SU-DHL-6 (cell line): ENCODE results near the gene TXNRD3.

Experiments used
- H2AFZ ChIP-seq: fragments of 200-600 bp; sonication (generic); 2 replicates; pipeline ENCODE4 v1.6.1; 2014; ENCODE audit warnings: low read depth, mild to moderate bottlenecking, moderate library complexity, mixed read lengths, antibody characterized with exemption, low read length; ENCODE audit not compliant: severe bottlenecking
- H3F3A ChIP-seq: fragments of 200-600 bp; shearing (Covaris generic); 2 replicates; pipeline ENCODE4 v1.6.0; 2016; ENCODE audit warnings: antibody characterized with exemption, mild to moderate bottlenecking; ENCODE audit not compliant: insufficient read depth
- H3K27ac ChIP-seq: fragments of 200-600 bp; sonication (generic); 2 replicates; pipeline ENCODE4 v1.5.1; 2016; ENCODE audit warnings: low read depth, mild to moderate bottlenecking, low read length, moderate library complexity, mixed read lengths
- H3K27me3 ChIP-seq: fragments of 200-600 bp; sonication (generic), shearing (Covaris generic); 2 replicates; pipeline ENCODE4 v1.6.0; 2014; ENCODE audit warnings: mild to moderate bottlenecking, low read length
- H3K36me3 ChIP-seq: fragments of 200-600 bp; sonication (generic); 2 replicates; pipeline ENCODE4 v1.6.1; 2014; ENCODE audit warnings: mild to moderate bottlenecking, low read length, mixed read lengths
- H3K4me2 ChIP-seq: fragments of 300-600, 200-600 bp; shearing (Covaris generic), sonication (generic); 2 replicates; pipeline ENCODE4 v1.6.0; 2014; ENCODE audit warnings: low read length, low read depth, mild to moderate bottlenecking; ENCODE audit not compliant: poor library complexity, severe bottlenecking
- H3K4me3 ChIP-seq: fragments of 200-600 bp; sonication (generic); 2 replicates; pipeline ENCODE4 v1.5.1; 2014; ENCODE audit warnings: antibody characterized with exemption, low read length, mild to moderate bottlenecking, mixed read lengths; ENCODE audit not compliant: insufficient read depth, poor library complexity, severe bottlenecking
- H3K79me2 ChIP-seq: fragments of 200-600 bp; sonication (generic); 2 replicates; pipeline ENCODE4 v1.6.1; 2014; ENCODE audit warnings: mild to moderate bottlenecking, low read length, moderate library complexity; ENCODE audit not compliant: insufficient read depth
- H3K9ac ChIP-seq: fragments of 200-600 bp; sonication (generic); 2 replicates; pipeline ENCODE4 v1.7.0; 2014; ENCODE audit warnings: mild to moderate bottlenecking, low read length
- H3K9me2 ChIP-seq: fragments of 200-600 bp; sonication (generic); replicated peaks from 2 replicates; pipeline ENCODE4 v1.6.1; 2014; ENCODE audit warnings: low read length; ENCODE audit not compliant: insufficient read depth
- H3K9me3 ChIP-seq: fragments of 200-600 bp; sonication (generic); 2 replicates; pipeline ENCODE4 v1.6.1; 2014; ENCODE audit warnings: low read length, mixed read lengths; ENCODE audit not compliant: insufficient read depth
- H4K20me1 ChIP-seq: fragments of 200-600 bp; sonication (generic); 2 replicates; pipeline ENCODE4 v1.6.1; 2014; ENCODE audit warnings: low read depth, mild to moderate bottlenecking, antibody characterized with exemption, low read length, moderate library complexity, mixed read lengths
- EZH2phosphoT487 ChIP-seq: fragments of 200-600 bp; sonication (generic), shearing (Covaris generic); conservative IDR thresholded peaks from 2 replicates; pipeline ENCODE4 v1.6.1; 2018; ENCODE audit warnings: mild to moderate bottlenecking, antibody characterized with exemption, low read length, moderate library complexity, mixed read lengths
- TF ChIP-seq, protein P1 (sequence below): fragments of 200-600 bp; sonication (generic); IDR thresholded peaks from one replicate; pipeline ENCODE4 v1.5.1; 2017; ENCODE audit warnings: antibody characterized with exemption, mild to moderate bottlenecking, low read length, moderate library complexity; ENCODE audit not compliant: insufficient read depth, poor library complexity, severe bottlenecking

The TXNRD3 gene

DNA sequence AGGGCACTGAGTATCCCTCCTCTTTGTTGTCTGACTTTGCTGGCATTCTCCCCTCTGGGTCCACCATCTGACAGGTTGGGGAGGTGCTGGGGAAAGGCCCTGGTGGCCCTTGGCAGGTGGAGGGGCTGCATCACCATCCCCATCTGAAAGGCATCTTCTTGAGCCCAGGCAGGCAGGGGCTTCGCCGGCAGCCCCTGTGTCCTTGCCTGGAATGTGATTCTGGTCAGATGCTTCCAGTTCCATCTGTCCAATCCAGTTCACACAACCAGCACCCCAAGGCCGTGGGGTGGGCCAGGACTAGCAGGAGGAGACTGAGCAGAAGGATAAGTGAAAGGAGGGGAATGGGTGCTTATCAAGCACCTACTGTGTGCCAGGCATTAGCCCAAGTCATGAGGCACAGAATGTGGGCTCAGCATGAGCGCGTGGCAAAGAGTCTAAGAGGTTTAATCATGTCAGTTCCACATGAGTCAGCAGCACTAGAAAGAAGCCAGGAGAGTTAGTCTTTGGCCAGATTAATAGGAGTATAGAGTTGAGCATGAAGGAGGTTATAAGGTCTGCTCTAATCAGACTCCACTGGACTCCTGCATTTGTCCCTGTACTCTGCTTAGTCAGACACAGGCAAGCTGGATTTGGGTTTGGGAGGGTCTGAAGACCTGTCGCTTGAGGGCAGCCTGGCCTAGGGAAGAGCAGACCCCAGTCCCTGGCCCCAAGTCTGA lies 10.5 kb upstream of the TXNRD3 start:
- H3K4me2 ChIP-seq, result no peak overlapping the region

DNA sequence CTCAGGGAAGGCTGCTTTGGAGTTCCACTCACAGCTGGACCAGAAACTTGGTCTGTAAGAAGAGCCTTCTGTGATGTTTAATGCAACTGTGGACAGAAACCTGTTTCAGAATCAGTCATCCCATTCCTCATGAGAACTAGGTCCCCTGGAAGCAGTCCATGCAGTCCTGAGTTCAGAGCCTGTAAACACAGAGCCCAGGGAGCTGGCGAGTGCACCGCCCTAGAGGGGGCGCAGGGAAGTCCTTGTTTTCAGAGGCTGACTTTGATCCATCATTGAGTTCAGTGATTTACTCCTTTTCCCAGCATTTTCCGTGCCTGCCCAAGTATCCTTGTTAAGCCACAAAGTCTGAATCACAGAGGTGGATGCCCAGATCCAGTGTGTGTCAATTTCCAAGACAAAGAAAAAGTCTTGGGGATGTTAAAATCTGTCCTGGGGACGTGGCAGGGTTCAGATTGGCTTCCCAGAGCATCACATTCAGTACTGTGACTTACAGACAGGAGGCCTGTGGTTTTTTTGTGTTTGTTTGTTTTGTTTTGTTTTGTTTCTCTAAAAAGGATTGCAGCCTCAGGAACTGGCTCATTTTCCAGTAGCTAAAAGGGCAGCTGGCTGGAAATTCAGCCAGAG lies 9.8 kb upstream of the TXNRD3 start:
- H3K9me3 ChIP-seq, result peaks cover 9% of the 10 kb centered on the region; the same call in 1 of the 2 replicates
- TF ChIP-seq, protein P1, sequence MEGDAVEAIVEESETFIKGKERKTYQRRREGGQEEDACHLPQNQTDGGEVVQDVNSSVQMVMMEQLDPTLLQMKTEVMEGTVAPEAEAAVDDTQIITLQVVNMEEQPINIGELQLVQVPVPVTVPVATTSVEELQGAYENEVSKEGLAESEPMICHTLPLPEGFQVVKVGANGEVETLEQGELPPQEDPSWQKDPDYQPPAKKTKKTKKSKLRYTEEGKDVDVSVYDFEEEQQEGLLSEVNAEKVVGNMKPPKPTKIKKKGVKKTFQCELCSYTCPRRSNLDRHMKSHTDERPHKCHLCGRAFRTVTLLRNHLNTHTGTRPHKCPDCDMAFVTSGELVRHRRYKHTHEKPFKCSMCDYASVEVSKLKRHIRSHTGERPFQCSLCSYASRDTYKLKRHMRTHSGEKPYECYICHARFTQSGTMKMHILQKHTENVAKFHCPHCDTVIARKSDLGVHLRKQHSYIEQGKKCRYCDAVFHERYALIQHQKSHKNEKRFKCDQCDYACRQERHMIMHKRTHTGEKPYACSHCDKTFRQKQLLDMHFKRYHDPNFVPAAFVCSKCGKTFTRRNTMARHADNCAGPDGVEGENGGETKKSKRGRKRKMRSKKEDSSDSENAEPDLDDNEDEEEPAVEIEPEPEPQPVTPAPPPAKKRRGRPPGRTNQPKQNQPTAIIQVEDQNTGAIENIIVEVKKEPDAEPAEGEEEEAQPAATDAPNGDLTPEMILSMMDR, result no peak
- TF ChIP-seq EZH2phosphoT487, result no peak
- no peak overlapping the region for H2AFZ ChIP-seq
- H3K27me3 ChIP-seq, result no peaks in the 10 kb centered on the region
- no peak overlapping the region for H3K27ac ChIP-seq
- H3K4me2 ChIP-seq, result no peak overlapping the region
- no peaks in the 10 kb centered on the region for H4K20me1 ChIP-seq
- no peak overlapping the region for H3K9ac ChIP-seq
- H3K4me3 ChIP-seq, result no peak overlapping the region
- no peaks in the 10 kb centered on the region for H3K36me3 ChIP-seq
- H3F3A ChIP-seq, result no peaks in the 10 kb centered on the region
- no peaks in the 10 kb centered on the region for H3K79me2 ChIP-seq
- no peaks in the 10 kb centered on the region for H3K9me2 ChIP-seq

More for the DNA sequence above, 10.5 kb upstream of the TXNRD3 start:
- no peak overlapping the region for H3K9ac ChIP-seq
- no peaks in the 10 kb centered on the region for H3K79me2 ChIP-seq
- no peak overlapping the region for H2AFZ ChIP-seq
- H3K27ac ChIP-seq, result no peak overlapping the region
- no peaks in the 10 kb centered on the region for H3K36me3 ChIP-seq
- H3K4me3 ChIP-seq, result no peak overlapping the region
- H3K9me2 ChIP-seq, result no peaks in the 10 kb centered on the region
- TF ChIP-seq EZH2phosphoT487, result no peak
- TF ChIP-seq, protein P1, result no peak
- peaks cover 9% of the 10 kb centered on the region; the same call in 1 of the 2 replicates for H3K9me3 ChIP-seq
- H4K20me1 ChIP-seq, result no peaks in the 10 kb centered on the region
- no peaks in the 10 kb centered on the region for H3F3A ChIP-seq
- H3K27me3 ChIP-seq, result no peaks in the 10 kb centered on the region

DNA sequence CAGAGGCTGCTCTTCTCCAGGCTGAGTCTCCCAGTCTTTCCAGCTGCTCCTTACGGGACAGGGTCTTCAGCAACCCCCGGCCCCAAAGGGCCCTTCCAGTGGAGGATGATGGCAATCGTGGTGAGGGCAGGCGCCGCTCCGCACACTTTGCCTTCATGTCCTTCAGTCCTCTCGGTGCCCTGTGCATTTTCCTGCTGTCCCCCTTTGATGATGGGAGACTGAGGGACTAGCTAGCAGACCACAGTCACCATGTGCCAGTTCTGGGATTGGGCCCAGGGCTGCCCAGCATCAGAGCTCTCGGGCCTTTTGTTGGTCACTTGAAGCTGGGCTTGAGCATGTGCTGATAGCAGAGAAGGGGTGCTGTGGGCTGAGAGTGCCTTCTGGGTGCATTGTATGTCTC lies 8.8 kb upstream of the TXNRD3 start:
- no peaks in the 10 kb centered on the region for H3K27me3 ChIP-seq

More for the DNA sequence above, 8.8 kb upstream of the TXNRD3 start:
- Histone ChIP-seq H3K79me2 (no peaks in the 10 kb centered on the region), H3K9me3 (peaks cover 9% of the 10 kb centered on the region; the same call in 1 of the 2 replicates), H3F3A (no peaks in the 10 kb centered on the region), H2AFZ (no peak overlapping the region), H3K4me2 (no peak overlapping the region), H3K9me2 (no peaks in the 10 kb centered on the region), H3K27ac (no peak overlapping the region), H4K20me1 (no peaks in the 10 kb centered on the region), H3K9ac (no peak overlapping the region), H3K36me3 (no peaks in the 10 kb centered on the region), H3K4me3 (no peak overlapping the region)
- TF ChIP-seq, protein P1, result no peak
- no peak for TF ChIP-seq EZH2phosphoT487
